AG04449 (cell line): Measurements from ENCODE around the gene PRKCE.

Source experiments
- CTCF ChIA-PET: fragments of 350-600 bp; formaldehyde crosslinking; extraction: SDS; loops from one replicate; lab custom pipeline; 2021; ENCODE audit warnings: antibody characterized with exemption; lab: Yijun Ruan, JAX
- POLR2A ChIA-PET: fragments of 400-600, 350-600 bp; formaldehyde crosslinking; extraction: SDS; loops from one replicate; lab custom pipeline; 2020; ENCODE audit warnings: antibody characterized with exemption, inconsistent platforms; lab: Yijun Ruan, JAX
- DNase-seq: peaks from one replicate; pipeline ENCODE4 v3.0.0-alpha.2; 2010; ENCODE audit warnings: low read depth, low spot score
- H3K4me3 ChIP-seq: 2 replicates; pipeline ENCODE4 v1.5.1; 2011; ENCODE audit warnings: low read depth, mild to moderate bottlenecking, control low read depth, low read length
- TF ChIP-seq, protein P1 (sequence below): IDR thresholded peaks from one replicate; pipeline ENCODE4 v1.5.1; 2011; ENCODE audit warnings: mild to moderate bottlenecking, moderate library complexity, low read length, control low read depth, inconsistent platforms; ENCODE audit not compliant: insufficient read depth; ENCODE audit errors: missing control alignments

PRKCE gene

GRCh38 chr2:45921921-45922320 is 270.4 kb downstream of the PRKCE start:
- TF ChIP-seq, protein P1, sequence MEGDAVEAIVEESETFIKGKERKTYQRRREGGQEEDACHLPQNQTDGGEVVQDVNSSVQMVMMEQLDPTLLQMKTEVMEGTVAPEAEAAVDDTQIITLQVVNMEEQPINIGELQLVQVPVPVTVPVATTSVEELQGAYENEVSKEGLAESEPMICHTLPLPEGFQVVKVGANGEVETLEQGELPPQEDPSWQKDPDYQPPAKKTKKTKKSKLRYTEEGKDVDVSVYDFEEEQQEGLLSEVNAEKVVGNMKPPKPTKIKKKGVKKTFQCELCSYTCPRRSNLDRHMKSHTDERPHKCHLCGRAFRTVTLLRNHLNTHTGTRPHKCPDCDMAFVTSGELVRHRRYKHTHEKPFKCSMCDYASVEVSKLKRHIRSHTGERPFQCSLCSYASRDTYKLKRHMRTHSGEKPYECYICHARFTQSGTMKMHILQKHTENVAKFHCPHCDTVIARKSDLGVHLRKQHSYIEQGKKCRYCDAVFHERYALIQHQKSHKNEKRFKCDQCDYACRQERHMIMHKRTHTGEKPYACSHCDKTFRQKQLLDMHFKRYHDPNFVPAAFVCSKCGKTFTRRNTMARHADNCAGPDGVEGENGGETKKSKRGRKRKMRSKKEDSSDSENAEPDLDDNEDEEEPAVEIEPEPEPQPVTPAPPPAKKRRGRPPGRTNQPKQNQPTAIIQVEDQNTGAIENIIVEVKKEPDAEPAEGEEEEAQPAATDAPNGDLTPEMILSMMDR: no peak
- DNase-seq: no peak
- no peak overlapping the region for H3K4me3 ChIP-seq
- ChIA-PET POLR2A (no interaction called here), CTCF (interaction anchor here (0.8 kb wide), 1 partner anchor 294 kb away, joined by 3 read pairs; no protein-coding TSS in a partner anchor)

DNA sequence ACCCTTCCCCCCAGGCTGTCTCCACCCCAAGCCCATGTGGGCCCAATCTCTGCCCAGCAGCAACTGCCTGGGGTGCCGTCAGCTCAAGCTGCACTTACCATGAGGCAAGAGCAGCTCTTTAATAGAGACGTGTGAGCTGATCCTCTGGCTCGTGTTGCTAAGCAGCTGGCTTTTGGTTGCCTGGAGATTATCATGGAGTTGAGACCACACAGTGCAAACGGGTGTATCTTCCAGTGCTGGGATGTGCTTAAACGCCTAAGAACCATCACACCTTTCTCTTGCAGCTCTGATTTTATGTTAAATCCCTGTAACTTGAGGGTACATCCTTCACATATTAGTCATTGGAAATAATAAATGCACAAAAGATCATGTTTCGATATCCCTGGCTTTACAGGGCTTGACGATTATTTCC is 271.1 kb downstream of the PRKCE start:
- POLR2A ChIA-PET: no interaction called here
- TF ChIP-seq, protein P1: no peak
- no peak overlapping the region for H3K4me3 ChIP-seq
- CTCF ChIA-PET: interaction anchor here (0.8 kb wide), 1 partner anchor 295 kb away, joined by 3 read pairs; no protein-coding TSS in a partner anchor
- no peak for DNase-seq

GRCh38 chr2:45923701-45924100 is 272.2 kb downstream of the PRKCE start:
- TF ChIP-seq, protein P1: no peak
- ChIA-PET CTCF (no interaction called here), POLR2A (no interaction called here)
- no peak overlapping the region for H3K4me3 ChIP-seq
- DNase-seq: no peak

DNA sequence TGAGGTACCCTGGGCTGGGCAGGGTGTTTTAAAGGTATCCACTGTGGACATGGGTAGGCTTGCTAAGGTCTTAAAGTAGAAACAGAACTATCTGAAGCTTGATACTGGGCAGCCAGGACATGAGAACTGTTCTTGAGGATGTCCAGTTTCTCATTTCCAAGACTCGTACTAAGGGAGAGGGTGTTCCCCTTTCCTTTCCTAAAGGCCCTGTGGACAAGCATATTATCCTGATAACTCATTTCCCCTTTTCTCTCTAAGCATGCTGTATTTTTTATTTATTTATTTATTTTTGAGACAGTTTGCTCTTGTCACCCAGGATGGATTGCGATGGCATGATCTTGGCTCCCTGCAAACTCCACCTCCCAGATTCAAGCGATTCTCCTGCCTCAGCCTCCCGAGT is 273.6 kb downstream of the PRKCE start:
- no peak for DNase-seq
- no peak overlapping the region for H3K4me3 ChIP-seq
- TF ChIP-seq, protein P1: no peak
- ChIA-PET POLR2A (no interaction called here), CTCF (interaction anchor here (1.0 kb wide), 1 partner anchor 11 kb away, joined by 3 read pairs; no protein-coding TSS in a partner anchor)

GRCh38 chr2:45925636-45926366 is 274.3 kb downstream of the PRKCE start:
- ChIA-PET CTCF (no interaction called here), POLR2A (no interaction called here)
- H3K4me3 ChIP-seq: no peak overlapping the region
- no peak for DNase-seq
- TF ChIP-seq, protein P1: no peak

- POLR2A ChIA-PET: no interaction called here
- TF ChIP-seq, protein P1: no peak
- CTCF ChIA-PET: interaction anchor here (0.7 to 1.5 kb wide), 5 partner anchors 8 to 287 kb away, joined by 3 read pairs; no protein-coding TSS in a partner anchor
- DNase-seq: no peak
- no peak overlapping the region for H3K4me3 ChIP-seq
Measured at GRCh38 chr2:45928946-45929345, 277.5 kb downstream of the PRKCE start.
